ENCODE results near the gene SPTSSB.

The SPTSSB gene

DNA sequence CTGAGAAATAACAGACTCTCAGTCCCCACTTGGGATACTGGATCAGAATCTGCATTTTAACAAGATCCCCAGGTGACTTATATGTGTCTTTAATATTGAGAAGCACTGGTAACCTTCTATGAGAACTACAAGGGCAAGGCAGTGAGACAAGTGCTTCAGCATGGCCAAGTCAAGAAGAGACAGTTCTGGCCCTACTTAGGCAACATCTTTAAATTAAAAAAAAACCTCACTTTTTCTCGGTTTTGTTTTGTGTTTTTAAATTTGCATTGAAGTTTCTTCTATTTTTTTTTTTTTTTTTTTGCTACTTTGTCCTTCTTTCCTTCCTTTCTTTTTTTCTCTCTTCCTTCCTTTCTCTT is 42.5 kb upstream of the SPTSSB start:
- no peak for DNase-seq
- peaks cover 9% of the 10 kb centered on the region for H3K36me3 Mint-ChIP-seq (ENCODE audit: low read depth)
- peaks cover 10% of the 10 kb centered on the region for H3K9me3 Mint-ChIP-seq
- peaks cover 2% of the 10 kb centered on the region for H3K27me3 Mint-ChIP-seq (ENCODE audit: low read depth, poor library complexity)
- no peak overlapping the region for H3K4me3 Mint-ChIP-seq
- peak overlapping the region; percentile 1 for H3K27ac Mint-ChIP-seq
- TF ChIP-seq, protein P1, sequence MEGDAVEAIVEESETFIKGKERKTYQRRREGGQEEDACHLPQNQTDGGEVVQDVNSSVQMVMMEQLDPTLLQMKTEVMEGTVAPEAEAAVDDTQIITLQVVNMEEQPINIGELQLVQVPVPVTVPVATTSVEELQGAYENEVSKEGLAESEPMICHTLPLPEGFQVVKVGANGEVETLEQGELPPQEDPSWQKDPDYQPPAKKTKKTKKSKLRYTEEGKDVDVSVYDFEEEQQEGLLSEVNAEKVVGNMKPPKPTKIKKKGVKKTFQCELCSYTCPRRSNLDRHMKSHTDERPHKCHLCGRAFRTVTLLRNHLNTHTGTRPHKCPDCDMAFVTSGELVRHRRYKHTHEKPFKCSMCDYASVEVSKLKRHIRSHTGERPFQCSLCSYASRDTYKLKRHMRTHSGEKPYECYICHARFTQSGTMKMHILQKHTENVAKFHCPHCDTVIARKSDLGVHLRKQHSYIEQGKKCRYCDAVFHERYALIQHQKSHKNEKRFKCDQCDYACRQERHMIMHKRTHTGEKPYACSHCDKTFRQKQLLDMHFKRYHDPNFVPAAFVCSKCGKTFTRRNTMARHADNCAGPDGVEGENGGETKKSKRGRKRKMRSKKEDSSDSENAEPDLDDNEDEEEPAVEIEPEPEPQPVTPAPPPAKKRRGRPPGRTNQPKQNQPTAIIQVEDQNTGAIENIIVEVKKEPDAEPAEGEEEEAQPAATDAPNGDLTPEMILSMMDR (IDR thresholded peaks at IDR 0.05) = no peak
- peaks cover 16% of the 10 kb centered on the region for H3K4me1 Mint-ChIP-seq

- TF ChIP-seq, protein P1 (IDR thresholded peaks at IDR 0.05) = no peak
- peaks cover 10% of the 10 kb centered on the region for H3K9me3 Mint-ChIP-seq
- H3K27ac Mint-ChIP-seq = no peak overlapping the region
- no peak overlapping the region for H3K4me3 Mint-ChIP-seq
- no peak for DNase-seq
- H3K36me3 Mint-ChIP-seq (ENCODE audit: low read depth) = peaks cover 9% of the 10 kb centered on the region
- H3K4me1 Mint-ChIP-seq = peaks cover 17% of the 10 kb centered on the region
- peaks cover 2% of the 10 kb centered on the region for H3K27me3 Mint-ChIP-seq (ENCODE audit: low read depth, poor library complexity)
Measured at GRCh38 chr3:161413127-161413854, 42.0 kb upstream of the SPTSSB start.

DNA sequence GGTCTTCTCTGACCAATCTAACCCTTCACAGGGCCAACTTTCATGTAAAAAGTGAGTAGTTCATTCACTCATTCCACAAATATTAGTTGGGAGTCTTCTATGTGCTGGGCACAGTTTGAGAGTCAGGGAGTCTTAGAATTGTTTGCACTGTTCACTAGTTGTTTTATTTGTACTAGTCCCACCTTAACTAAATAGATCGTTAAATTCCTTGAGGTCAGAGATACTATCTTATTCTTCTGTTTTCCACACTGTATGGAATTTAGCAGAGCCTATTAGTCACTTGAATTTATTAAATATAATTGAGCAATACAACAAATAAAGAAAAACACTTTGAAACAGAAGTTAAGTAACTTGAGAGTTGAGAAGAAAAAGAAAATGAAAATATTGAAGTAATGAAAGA is 40.8 kb upstream of the SPTSSB start:
- H3K4me1 Mint-ChIP-seq = peaks cover 17% of the 10 kb centered on the region
- peaks cover 2% of the 10 kb centered on the region for H3K27me3 Mint-ChIP-seq (ENCODE audit: low read depth, poor library complexity)
- TF ChIP-seq, protein P1 (IDR thresholded peaks at IDR 0.05) = no peak
- H3K27ac Mint-ChIP-seq = no peak overlapping the region
- H3K9me3 Mint-ChIP-seq = peaks cover 10% of the 10 kb centered on the region
- DNase-seq = no peak
- peaks cover 9% of the 10 kb centered on the region for H3K36me3 Mint-ChIP-seq (ENCODE audit: low read depth)
- no peak overlapping the region for H3K4me3 Mint-ChIP-seq

DNA sequence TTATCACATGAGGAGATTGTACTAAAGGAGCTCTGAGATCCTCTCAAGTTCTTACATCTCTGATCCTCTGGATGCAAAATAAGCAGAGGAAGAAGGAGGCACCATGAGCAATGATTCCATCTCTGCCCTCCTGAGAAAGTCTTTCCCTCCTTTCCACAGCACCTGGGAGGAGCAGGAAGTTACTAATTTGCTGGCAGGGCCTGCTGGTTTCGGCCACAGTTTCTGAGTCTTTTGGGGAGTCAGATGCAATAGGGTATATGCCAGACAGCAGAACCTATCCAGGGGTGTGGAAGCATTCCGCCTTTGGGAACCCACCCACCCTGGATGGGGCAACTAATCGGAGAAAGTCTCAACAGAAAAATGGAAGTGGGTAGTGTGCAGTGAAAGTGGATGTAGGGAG is 38.5 kb upstream of the SPTSSB start:
- Mint-ChIP-seq H3K4me3 (no peak overlapping the region), H3K27me3 (ENCODE audit: low read depth, poor library complexity) (peaks cover 2% of the 10 kb centered on the region), H3K9me3 (no peaks in the 10 kb centered on the region), H3K27ac (no peak overlapping the region), H3K4me1 (peaks cover 11% of the 10 kb centered on the region), H3K36me3 (ENCODE audit: low read depth) (no peaks in the 10 kb centered on the region)
- TF ChIP-seq, protein P1 (IDR thresholded peaks at IDR 0.05) = no peak
- DNase-seq = no peak

- peaks cover 11% of the 10 kb centered on the region for H3K4me1 Mint-ChIP-seq
- TF ChIP-seq, protein P1 (IDR thresholded peaks at IDR 0.05) = peak; percentile 48
- H3K4me3 Mint-ChIP-seq = no peak overlapping the region
Measured at GRCh38 chr3:161409069-161409468, 37.8 kb upstream of the SPTSSB start.

More at GRCh38 chr3:161409069-161409468, 37.8 kb upstream of the SPTSSB start:
- peaks cover 2% of the 10 kb centered on the region for H3K27me3 Mint-ChIP-seq (ENCODE audit: low read depth, poor library complexity)
- no peak overlapping the region for H3K27ac Mint-ChIP-seq
- no peaks in the 10 kb centered on the region for H3K9me3 Mint-ChIP-seq
- no peaks in the 10 kb centered on the region for H3K36me3 Mint-ChIP-seq (ENCODE audit: low read depth)
- DNase-seq = peak; percentile 17

Data from nephron progenitor cell (in vitro differentiated cells).